ENCODE results near the gene BRD4.

DNA sequence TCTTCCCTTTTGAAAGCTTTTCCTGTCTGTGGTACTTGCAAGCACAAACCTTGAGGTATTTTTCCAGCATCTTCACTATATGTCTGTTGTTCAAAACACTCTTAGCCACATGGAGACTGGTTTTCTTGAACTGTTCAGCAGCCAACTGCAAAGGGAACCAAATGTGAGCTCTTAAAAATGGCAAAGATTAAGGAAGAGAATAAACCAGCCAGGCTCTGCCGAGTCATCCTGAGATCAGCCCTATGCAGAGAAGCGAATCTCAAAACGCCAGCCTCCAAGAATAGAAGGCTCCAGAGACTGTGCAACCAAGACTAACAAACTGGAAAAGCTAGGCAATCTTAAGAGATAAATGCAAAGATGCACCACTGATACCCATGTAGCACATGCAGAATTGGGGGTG, 26.6 kb upstream of the BRD4 start:
- TF ChIP-seq, protein P1, sequence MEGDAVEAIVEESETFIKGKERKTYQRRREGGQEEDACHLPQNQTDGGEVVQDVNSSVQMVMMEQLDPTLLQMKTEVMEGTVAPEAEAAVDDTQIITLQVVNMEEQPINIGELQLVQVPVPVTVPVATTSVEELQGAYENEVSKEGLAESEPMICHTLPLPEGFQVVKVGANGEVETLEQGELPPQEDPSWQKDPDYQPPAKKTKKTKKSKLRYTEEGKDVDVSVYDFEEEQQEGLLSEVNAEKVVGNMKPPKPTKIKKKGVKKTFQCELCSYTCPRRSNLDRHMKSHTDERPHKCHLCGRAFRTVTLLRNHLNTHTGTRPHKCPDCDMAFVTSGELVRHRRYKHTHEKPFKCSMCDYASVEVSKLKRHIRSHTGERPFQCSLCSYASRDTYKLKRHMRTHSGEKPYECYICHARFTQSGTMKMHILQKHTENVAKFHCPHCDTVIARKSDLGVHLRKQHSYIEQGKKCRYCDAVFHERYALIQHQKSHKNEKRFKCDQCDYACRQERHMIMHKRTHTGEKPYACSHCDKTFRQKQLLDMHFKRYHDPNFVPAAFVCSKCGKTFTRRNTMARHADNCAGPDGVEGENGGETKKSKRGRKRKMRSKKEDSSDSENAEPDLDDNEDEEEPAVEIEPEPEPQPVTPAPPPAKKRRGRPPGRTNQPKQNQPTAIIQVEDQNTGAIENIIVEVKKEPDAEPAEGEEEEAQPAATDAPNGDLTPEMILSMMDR (IDR thresholded peaks at IDR 0.05), result no peak
- TF ChIP-seq POLR2A (IDR thresholded peaks at IDR 0.05) (no peak), EP300 (IDR thresholded peaks at IDR 0.05) (no peak)

Measured in tibial nerve (tissue), 4 donors.